H1 (cell line): ENCODE measurements around the gene SCAF1. TPM values are rescaled to one million over a fixed set of nuclear protein-coding genes. Genes with fewer than 3 reads are reported as not detected.

Source experiments
- CREB1 ChIP-seq: IDR thresholded peaks from 2 replicates; pipeline ENCODE4 v1.6.1; 2012; ENCODE audit warnings: inconsistent platforms
- CTCF ChIP-seq, 3 experiments: IDR thresholded peaks; 1 replicate in 2 of 3; 2 replicates in 1 of 3; pipeline versions ENCODE4 v1.5.1 to v1.6.1; 2011; ENCODE audit warnings: low read length in 3 of 3, mild to moderate bottlenecking in 3 of 3, inconsistent platforms in 2 of 3, low read depth in 1 of 3, moderate library complexity in 1 of 3; ENCODE audit not compliant: insufficient read depth in 1 of 3; ENCODE audit errors: control extremely low read depth in 1 of 3
- HDAC2 ChIP-seq, 2 experiments: fragments of 300-600 bp in 1 of 2; sonication (generic) in 1 of 2; IDR thresholded peaks; 2 replicates each; pipeline ENCODE4 v1.6.1; 2011 to 2012; ENCODE audit warnings: low read depth in 2 of 2, low read length in 2 of 2, mild to moderate bottlenecking in 2 of 2, moderate library complexity in 2 of 2, borderline replicate concordance in 1 of 2, inconsistent platforms in 1 of 2
- JUN ChIP-seq: IDR thresholded peaks from 2 replicates; pipeline ENCODE4 v1.6.1; 2011; ENCODE audit warnings: low read depth, mild to moderate bottlenecking, improper control_type of control experiment, low read length
- JUND ChIP-seq: IDR thresholded peaks from 2 replicates; pipeline ENCODE4 v1.6.1; 2011; ENCODE audit warnings: mild to moderate bottlenecking, improper control_type of control experiment, low read length
- POLR2A ChIP-seq, 2 experiments: IDR thresholded peaks; 1 replicate in 1 of 2; 2 replicates in 1 of 2; pipeline ENCODE4 v1.6.1; 2011; ENCODE audit warnings: low read depth in 2 of 2, low read length in 2 of 2, mild to moderate bottlenecking in 2 of 2; ENCODE audit errors: control extremely low read depth in 1 of 2
- POLR2AphosphoS5 ChIP-seq: IDR thresholded peaks from 2 replicates; pipeline ENCODE4 v1.6.1; 2011; ENCODE audit warnings: low read depth, low read length
- RFX5 ChIP-seq: IDR thresholded peaks from 2 replicates; pipeline ENCODE4 v1.6.1; 2011; ENCODE audit warnings: low read depth, low read length, improper control_type of control experiment, borderline replicate concordance
- RNF2 ChIP-seq: fragments of 200-900, 300-1000 bp; sonication (generic); IDR thresholded peaks from 2 replicates; pipeline ENCODE4 v1.7.1; 2016; ENCODE audit warnings: borderline replicate concordance, low read depth, mild to moderate bottlenecking, antibody characterized with exemption, low read length; ENCODE audit not compliant: poor library complexity, severe bottlenecking; ENCODE audit errors: missing control alignments
- RXRA ChIP-seq: IDR thresholded peaks from 2 replicates; pipeline ENCODE4 v1.6.1; 2011; ENCODE audit warnings: low read depth, mild to moderate bottlenecking, low read length, moderate library complexity; ENCODE audit not compliant: insufficient read depth
- SAP30 ChIP-seq: fragments of 300-600 bp; sonication (generic); IDR thresholded peaks from 2 replicates; pipeline ENCODE4 v1.7.1; 2012; ENCODE audit warnings: low read length, moderate library complexity, mild to moderate bottlenecking, inconsistent platforms; ENCODE audit not compliant: insufficient read depth, insufficient replicate concordance
- SIN3A ChIP-seq, 2 experiments: IDR thresholded peaks in 1 of 2; conservative IDR thresholded peaks in 1 of 2; 2 replicates each; pipeline ENCODE4 v1.6.1; 2011 to 2012; ENCODE audit warnings: low read length in 2 of 2, improper control_type of control experiment in 1 of 2, low read depth in 1 of 2, mild to moderate bottlenecking in 1 of 2
- SIRT6 ChIP-seq: IDR thresholded peaks from one replicate; pipeline ENCODE4 v1.7.1; 2012; ENCODE audit warnings: low read length, inconsistent platforms
- SIX5 ChIP-seq: IDR thresholded peaks from 2 replicates; pipeline ENCODE4 v1.6.1; 2011; ENCODE audit warnings: mild to moderate bottlenecking, low read depth, low read length
- SP2 ChIP-seq: IDR thresholded peaks from 2 replicates; pipeline ENCODE4 v1.6.1; 2012; ENCODE audit warnings: mild to moderate bottlenecking, low read length, inconsistent platforms
- SUZ12 ChIP-seq: fragments of 200-600 bp; sonication (generic); IDR thresholded peaks from 2 replicates; pipeline ENCODE4 v1.6.1; 2012; ENCODE audit warnings: mild to moderate bottlenecking, inconsistent platforms, low read length, moderate library complexity, mixed read lengths
- TAF1 ChIP-seq: IDR thresholded peaks from 2 replicates; pipeline ENCODE4 v1.6.1; 2011; ENCODE audit warnings: mild to moderate bottlenecking, low read depth, low read length
- TAF7 ChIP-seq: optimal IDR thresholded peaks from 2 replicates; pipeline ENCODE3; 2011; ENCODE audit warnings: low read depth, mild to moderate bottlenecking, inconsistent platforms, low read length, moderate library complexity, borderline replicate concordance
- TBP ChIP-seq: IDR thresholded peaks from 2 replicates; pipeline ENCODE4 v1.6.1; 2011; ENCODE audit warnings: low read depth, low read length, improper control_type of control experiment
- USF2 ChIP-seq: IDR thresholded peaks from 2 replicates; pipeline ENCODE4 v1.6.1; 2011; ENCODE audit warnings: low read length, improper control_type of control experiment
- polyA plus RNA-seq, 7 experiments: library from polyadenylated mRNA; depleted of rRNA in 3 of 7; stranded (reverse) in 5 of 7; unstranded in 2 of 7; fragments of >200 nt in 5 of 7; fragments of 200-250 nt in 2 of 7; gene quantifications; 1 replicate in 5 of 7; 2 replicates in 1 of 7; 4 replicates in 1 of 7; pipeline versions ENCODE4 v1.2.1 to v1.2.3, GENCODE V29; 2011 to 2013; ENCODE audit warnings: missing spikeins in 2 of 7, mixed read lengths in 2 of 7
- total RNA-seq: library from RNA; stranded (reverse); fragmentation: NEBNext Ultra II Directional; extraction: Animal tissue kit (Norgen Biotek cat#: 25700); gene quantifications from 2 replicates; pipeline ENCODE4 v1.2.1, GENCODE V29; 2021

SCAF1 gene
- total and polyA plus RNA-seq, 2 of the 8 experiments (the other 6 are each of a cell fraction or from before 2014, with no cell fraction given): 9.7 to 81.7 TPM

GRCh38 chr19:49677231-49677900, 35.4 kb downstream of the SCAF1 start, which contains the start of gene PRMT1 (continued):
- no peak for TF ChIP-seq CTCF (IDR thresholded peaks at IDR 0.05; ENCODE audit: control extremely low read depth in 1 of 3, insufficient read depth in 1 of 3, low read depth in 1 of 3, low read length in 3 of 3)
- 0 out of 2 replicates have a peak, but pooled peaks have one; percentile 6 for TF ChIP-seq CREB1
- no peak for TF ChIP-seq SAP30
- TF ChIP-seq USF2: peak; percentile 68
- TF ChIP-seq RXRA: no peak
- TF ChIP-seq HDAC2 (IDR thresholded peaks at IDR 0.05; ENCODE audit: borderline replicate concordance in 1 of 2, low read depth in 2 of 2, low read length in 2 of 2): no peak; a peak in 1 of 4 replicates
- no peak for TF ChIP-seq JUN
- TF ChIP-seq SP2: no peak
- no peak for TF ChIP-seq SIRT6
- TF ChIP-seq RNF2: no peak
- TF ChIP-seq POLR2AphosphoS5: peak; percentile 95
- 0 out of 2 replicates have a peak, but pooled peaks have one; percentile 9 for TF ChIP-seq JUND
- TF ChIP-seq POLR2A (IDR thresholded peaks at IDR 0.05; ENCODE audit: control extremely low read depth in 1 of 2, low read depth in 2 of 2, low read length in 2 of 2): peak; percentile 98
- no peak for TF ChIP-seq RFX5
- peak; percentile 90 for TF ChIP-seq TAF1
- TF ChIP-seq TBP: no peak
- peak; percentile 61 for TF ChIP-seq TAF7
- no peak for TF ChIP-seq SIX5
- no peak for TF ChIP-seq SUZ12
- TF ChIP-seq SIN3A (conservative IDR thresholded peaks at IDR 0.05 in 1 of 2, IDR thresholded peaks at IDR 0.05 in 1 of 2; ENCODE audit: low read depth in 1 of 2, low read length in 2 of 2): peak; percentile 61 to 78; a peak in 2 of 4 replicates
